HUDEP-2 (cell line): ENCODE results near the gene PTPRCAP.

ENCODE experiments used
- DNase-seq, 76 experiments: peaks; one replicate each; lab custom pipeline; 2025; ENCODE audit not compliant: unreplicated experiment in 76 of 76; lab: John Stamatoyannopoulos, UW

Gene PTPRCAP

GRCh38 chr11:67400251-67400941, 37.1 kb downstream of the PTPRCAP start:
- DNase-seq: peak in 3 of 76 experiments; percentile 8 to 20 (median 17)

- no peak for DNase-seq
Observed at GRCh38 chr11:67398661-67399563, 38.6 kb downstream of the PTPRCAP start.

GRCh38 chr11:67397986-67398660, 39.4 kb downstream of the PTPRCAP start:
- no peak for DNase-seq

GRCh38 chr11:67397536-67397935, 39.9 kb downstream of the PTPRCAP start:
- DNase-seq: peak in 11 of 76 experiments; percentile 15 to 51 (median 28)

GRCh38 chr11:67396587-67397389, 40.7 kb downstream of the PTPRCAP start:
- DNase-seq: no peak

GRCh38 chr11:67396259-67396581, 41.3 kb downstream of the PTPRCAP start:
- no peak for DNase-seq

GRCh38 chr11:67395555-67396258, 41.8 kb downstream of the PTPRCAP start:
- DNase-seq: no peak

GRCh38 chr11:67393990-67394389, 43.5 kb downstream of the PTPRCAP start:
- DNase-seq: no peak

- no peak for DNase-seq
Observed at GRCh38 chr11:67393437-67393836, 44.0 kb downstream of the PTPRCAP start.

GRCh38 chr11:67392183-67392715, 45.2 kb downstream of the PTPRCAP start:
- no peak for DNase-seq

GRCh38 chr11:67391304-67392182, 45.9 kb downstream of the PTPRCAP start, which contains the start of gene RAD9A:
TSS of gene RAD9A (plus strand) at chr11:67391986. CDS start at chr11:67392045, 59 bp downstream.
- peak in 74 of 76 experiments; percentile 52 to 95 (median 88) for DNase-seq

- peak in 25 of 76 experiments; percentile 5 to 74 (median 50) for DNase-seq
Observed at GRCh38 chr11:67390947-67391303, 46.6 kb downstream of the PTPRCAP start.

- DNase-seq: peak in 29 of 76 experiments; percentile 11 to 65 (median 31)
Observed at GRCh38 chr11:67389477-67389876, 48.0 kb downstream of the PTPRCAP start.

GRCh38 chr11:67387518-67387917, 50.0 kb downstream of the PTPRCAP start:
- no peak for DNase-seq

GRCh38 chr11:67387069-67387468, 50.4 kb downstream of the PTPRCAP start:
- DNase-seq: no peak
